Measurements from ENCODE around the gene IMMT. TPM values are rescaled to one million over a fixed set of nuclear protein-coding genes. Genes with fewer than 3 reads are reported as not detected.
"Not testable (repeated sequence)": the region's sequence is repeated elsewhere in the genome, so short reads cannot be mapped to it uniquely, and the experiment has no call there.

Gene IMMT
- total RNA-seq (112 and 114 TPM in 2 replicates), polyA plus RNA-seq (30.1 and 35.6 TPM in 2 replicates), polyA minus RNA-seq (44.9 and 57.1 TPM in 2 replicates), Bru-seq, nascent RNA (percentile 90 among the genes with signal in this experiment), BruChase-seq, experiment 1, labeled RNA remaining after a 6-hour chase (percentile 88 among the genes with signal in this experiment), BruChase-seq, experiment 2, labeled RNA remaining after a 2-hour chase (percentile 86 among the genes with signal in this experiment)
- polyA plus RNA-seq (2011; cell fraction: cytosol; rRNA removed) = 43.5 and 47.1 TPM in 2 replicates
- polyA plus RNA-seq (2011; cell fraction: nucleus; rRNA removed) = 53.0 and 65.2 TPM in 2 replicates
- 86.5 and 106 TPM in 2 replicates for polyA plus RNA-seq (2012)
- 47.4 TPM for polyA minus RNA-seq (2011; cell fraction: cytosol; rRNA and poly(A)+ RNA removed)
- polyA minus RNA-seq (2011; cell fraction: nucleus; rRNA and poly(A)+ RNA removed) = 47.2 and 61.3 TPM in 2 replicates
- long read RNA-seq, partial matches to known transcripts = 6 of 20 reads
- long read RNA-seq, other reads (novel, unspliced or antisense) = 14 of 20 reads

- Histone ChIP-seq H3K27ac (ENCODE audit: insufficient read depth, low read depth, low read length) (peak within 1 kb of the TSS; percentile 92), H3K27me3 (ENCODE audit: control insufficient read depth in 2 of 2, insufficient read depth in 2 of 2, low read length in 2 of 2) (no peaks in the 10 kb centered on the region), H3K4me2 (ENCODE audit: insufficient read depth, low read length) (peak within 1 kb of the TSS; percentile 87), H3K4me3 (replicated peaks in 1 of 3; ENCODE audit: insufficient read depth in 1 of 3, low read depth in 1 of 3, low read length in 3 of 3) (peak within 1 kb of the TSS; percentile 61 to 92 (median 81)), H3K36me3 (ENCODE audit: control insufficient read depth in 2 of 2, extremely low read depth in 1 of 2, insufficient read depth in 2 of 2, low read length in 2 of 2) (no peaks in the 10 kb centered on the region), H4K20me1 (replicated peaks; ENCODE audit: control insufficient read depth, extremely low read depth, insufficient read depth, low read length) (no peaks in the 10 kb centered on the region), H3K9me3 (replicated peaks; ENCODE audit: control insufficient read depth, insufficient read depth, low read length) (no peaks in the 10 kb centered on the region), H3K4me1 (ENCODE audit: control insufficient read depth, extremely low read depth, insufficient read depth, low read length) (peaks cover 16% of the 10 kb centered on the region), H3K9me1 (replicated peaks; ENCODE audit: control insufficient read depth, extremely low read depth, insufficient read depth, low read length) (no peaks in the 10 kb centered on the region), H2AFZ (ENCODE audit: low read depth, low read length) (peak within 1 kb of the TSS; percentile 61), H3K9ac (replicated peaks; ENCODE audit: extremely low read depth, insufficient read depth, low read length) (peak within 1 kb of the TSS; percentile 95), H3K79me2 (ENCODE audit: control insufficient read depth, insufficient read depth, low read length) (peaks cover 53% of the 10 kb centered on the region)
- ChIA-PET POLR2A (interaction anchor here (0.6 to 1.0 kb wide), 2 partner anchors 26 to 240 kb away, joined by 3 read pairs; no protein-coding TSS in a partner anchor), CTCF (interaction anchor here (0.8 to 2.1 kb wide), 3 partner anchors 10 to 26 kb away, joined by 3 to 5 read pairs (median 5); no protein-coding TSS in a partner anchor)
- intact Hi-C loops (cut with micrococcal nuclease) = loop anchor here (5.0 kb wide), 1 partner anchor 427 kb away; the partner anchor contains the start of gene RNF103
- DNase-seq (ENCODE audit: low read depth, low spot score) (peak; percentile 98), FAIRE-seq (peak; percentile 80)
- dilution Hi-C loops (cut with MboI; ENCODE audit: extremely low pct_ligation_motif_present, low sequenced_read_pairs) = no loop called here
- no TSS peak for BruUV-seq (replicated peaks)
- TF ChIP-seq FOS (IDR thresholded peaks at IDR 0.05; ENCODE audit: borderline replicate concordance, insufficient read depth, low read length) (no peak), POLR2A (IDR thresholded peaks at IDR 0.05; ENCODE audit: low read depth, low read length) (peak; percentile 89), MYC (IDR thresholded peaks at IDR 0.05; ENCODE audit: low read depth, low read length) (peak; percentile 39), JUN (IDR thresholded peaks at IDR 0.05; ENCODE audit: borderline replicate concordance, insufficient read depth, insufficient read length, low read depth) (no peak), MAX (IDR thresholded peaks at IDR 0.05; ENCODE audit: insufficient read depth, insufficient read length) (no peak), POLR2AphosphoS5 (IDR thresholded peaks at IDR 0.05; ENCODE audit: insufficient read depth, low read depth, low read length) (peak; percentile 62), CTCF (IDR thresholded peaks at IDR 0.05; ENCODE audit: extremely low read depth in 1 of 2, insufficient read depth in 1 of 2, low read depth in 1 of 2, low read length in 2 of 2) (no peak), EZH2 (IDR thresholded peaks at IDR 0.05; ENCODE audit: borderline replicate concordance, low read depth, low read length, severe bottlenecking) (no peak), GATA2 (IDR thresholded peaks at IDR 0.05; ENCODE audit: insufficient read depth, insufficient read length, low read depth, low read length) (no peak)
Observed at GRCh38 chr2:86195055-86195807, at the start of gene IMMT. Gene IMMT, minus strand, starts transcription at chr2:86195462. Its CDS starts 80 bp downstream, at chr2:86195382.

- DNase-seq (ENCODE audit: low read depth, low spot score); H3K4me2 ChIP-seq (ENCODE audit: insufficient read depth, low read length); FAIRE-seq; POLR2A ChIA-PET; H3K27me3 ChIP-seq (ENCODE audit: control insufficient read depth in 2 of 2, insufficient read depth in 2 of 2, low read length in 2 of 2); H3K36me3 ChIP-seq (ENCODE audit: control insufficient read depth in 2 of 2, extremely low read depth in 1 of 2, insufficient read depth in 2 of 2, low read length in 2 of 2); H3K9me3 ChIP-seq (replicated peaks; ENCODE audit: control insufficient read depth, insufficient read depth, low read length); H4K20me1 ChIP-seq (replicated peaks; ENCODE audit: control insufficient read depth, extremely low read depth, insufficient read depth, low read length); intact Hi-C loops (cut with micrococcal nuclease); dilution Hi-C loops (cut with MboI; ENCODE audit: extremely low pct_ligation_motif_present, low sequenced_read_pairs); H2AFZ ChIP-seq (ENCODE audit: low read depth, low read length); H3K27ac ChIP-seq (ENCODE audit: insufficient read depth, low read depth, low read length); H3K79me2 ChIP-seq (ENCODE audit: control insufficient read depth, insufficient read depth, low read length); H3K9ac ChIP-seq (replicated peaks; ENCODE audit: extremely low read depth, insufficient read depth, low read length); BruUV-seq (replicated peaks); H3K9me1 ChIP-seq (replicated peaks; ENCODE audit: control insufficient read depth, extremely low read depth, insufficient read depth, low read length); H3K4me1 ChIP-seq (ENCODE audit: control insufficient read depth, extremely low read depth, insufficient read depth, low read length); H3K4me3 ChIP-seq (replicated peaks in 1 of 3; ENCODE audit: insufficient read depth in 1 of 3, low read depth in 1 of 3, low read length in 3 of 3): not testable (repeated sequence)
- CTCF ChIA-PET = interaction anchor here (1.6 kb wide), 1 partner anchor 24 kb away, joined by 6 read pairs; no protein-coding TSS in a partner anchor
Observed at GRCh38 chr2:86244781-86245180, 49.5 kb upstream of the IMMT start.

All from endothelial cell of umbilical vein (primary cell).